PC-9 (cell line): ENCODE results near the gene PNP.

Experiments
- CTCF ChIP-seq: fragments of 200-600 bp; sonication (generic); conservative IDR thresholded peaks from 2 replicates; pipeline ENCODE4 v1.6.1; 2017; ENCODE audit warnings: mixed run types, antibody characterized with exemption, mild to moderate bottlenecking, moderate library complexity
- EZH2 ChIP-seq: fragments of 200-600 bp; sonication (generic); IDR thresholded peaks from 2 replicates; pipeline ENCODE4 v1.8.0; 2017; ENCODE audit warnings: antibody characterized with exemption, low read depth

GRCh38 chr14:20470603-20470901, 1.3 kb downstream of the PNP start:
- TF ChIP-seq CTCF (no peak), EZH2 (no peak)
